ENCODE data around the gene IGFBP5.

DNA sequence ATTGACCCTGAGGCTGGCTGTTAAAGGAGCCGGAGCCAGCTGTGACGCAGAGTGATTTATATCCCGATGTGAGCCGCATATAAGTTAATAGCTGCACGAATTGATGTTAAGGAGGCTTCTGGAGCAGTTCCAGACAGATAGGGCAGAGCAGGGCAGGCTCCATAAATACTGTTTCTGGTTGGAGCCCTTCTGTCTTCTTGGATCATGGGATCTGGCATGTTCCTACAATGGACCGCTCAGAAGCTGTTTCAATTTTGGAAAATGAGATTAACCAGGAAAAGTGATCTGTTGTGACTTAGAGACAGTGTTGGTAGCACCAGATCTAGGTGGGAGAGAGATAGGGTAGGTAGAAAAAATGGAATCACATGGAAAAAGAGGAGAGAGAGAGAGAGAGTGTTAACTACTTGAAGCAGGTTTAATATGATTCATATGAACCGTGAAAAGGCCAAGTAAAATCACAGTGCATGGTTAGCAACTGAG lies 4.8 kb upstream of the IGFBP5 start:
- TF ChIP-seq, protein P1, sequence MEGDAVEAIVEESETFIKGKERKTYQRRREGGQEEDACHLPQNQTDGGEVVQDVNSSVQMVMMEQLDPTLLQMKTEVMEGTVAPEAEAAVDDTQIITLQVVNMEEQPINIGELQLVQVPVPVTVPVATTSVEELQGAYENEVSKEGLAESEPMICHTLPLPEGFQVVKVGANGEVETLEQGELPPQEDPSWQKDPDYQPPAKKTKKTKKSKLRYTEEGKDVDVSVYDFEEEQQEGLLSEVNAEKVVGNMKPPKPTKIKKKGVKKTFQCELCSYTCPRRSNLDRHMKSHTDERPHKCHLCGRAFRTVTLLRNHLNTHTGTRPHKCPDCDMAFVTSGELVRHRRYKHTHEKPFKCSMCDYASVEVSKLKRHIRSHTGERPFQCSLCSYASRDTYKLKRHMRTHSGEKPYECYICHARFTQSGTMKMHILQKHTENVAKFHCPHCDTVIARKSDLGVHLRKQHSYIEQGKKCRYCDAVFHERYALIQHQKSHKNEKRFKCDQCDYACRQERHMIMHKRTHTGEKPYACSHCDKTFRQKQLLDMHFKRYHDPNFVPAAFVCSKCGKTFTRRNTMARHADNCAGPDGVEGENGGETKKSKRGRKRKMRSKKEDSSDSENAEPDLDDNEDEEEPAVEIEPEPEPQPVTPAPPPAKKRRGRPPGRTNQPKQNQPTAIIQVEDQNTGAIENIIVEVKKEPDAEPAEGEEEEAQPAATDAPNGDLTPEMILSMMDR (IDR thresholded peaks at IDR 0.05; ENCODE audit: poor library complexity), result no peak
- no peak for TF ChIP-seq EZH2phosphoT487 (IDR thresholded peaks at IDR 0.05; ENCODE audit: low read depth, severe bottlenecking, unreplicated experiment)
- no peak for TF ChIP-seq EZH2 (IDR thresholded peaks at IDR 0.05; ENCODE audit: borderline replicate concordance)
